ENCODE results near the gene TPD52L1.

The TPD52L1 gene

DNA sequence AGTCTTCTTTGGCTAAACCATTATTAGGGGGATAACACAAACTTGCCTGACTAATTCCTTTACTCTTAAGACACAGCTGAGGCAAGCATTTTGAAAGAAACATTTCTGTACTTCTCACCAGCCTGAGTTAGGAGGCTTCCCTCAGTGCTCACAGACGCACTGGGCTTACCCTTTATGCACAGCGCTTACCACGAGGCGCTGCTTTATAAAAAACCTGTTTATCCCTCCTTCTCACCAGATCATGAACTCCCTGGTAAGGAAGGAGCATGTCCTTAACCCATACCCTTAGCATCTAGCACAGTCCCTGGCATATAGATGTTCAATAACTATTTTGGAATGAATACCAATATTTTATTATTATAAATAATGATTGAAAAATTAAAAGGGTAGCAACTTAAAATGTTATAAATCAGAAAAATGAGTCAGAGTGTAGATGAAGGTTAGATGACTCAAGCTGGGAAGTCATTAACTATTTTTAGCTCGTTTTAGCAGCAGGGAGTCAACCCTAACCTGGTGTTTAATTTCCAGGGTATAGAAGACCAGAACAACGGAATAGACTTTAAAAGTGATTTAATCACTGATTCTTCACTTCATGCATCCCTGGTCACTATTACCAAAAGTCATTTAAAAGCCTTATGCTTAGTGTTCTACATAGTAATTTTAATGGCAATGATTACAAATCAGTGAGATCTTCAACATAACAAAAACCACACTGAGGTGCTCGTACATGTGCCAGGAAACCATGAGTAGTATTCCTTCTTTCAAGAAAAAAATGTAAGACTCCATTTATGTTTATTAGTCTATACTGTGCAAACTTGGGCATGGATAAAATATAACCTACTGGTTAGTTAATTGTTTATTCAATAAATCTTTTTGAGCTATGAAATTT, 4.1 kb upstream of the TPD52L1 start:
- Histone ChIP-seq H3K79me2 (ENCODE audit: control insufficient read depth, low read length) (no peaks in the 10 kb centered on the region), H3K9me2 (replicated peaks; ENCODE audit: control insufficient read depth, low read length) (no peaks in the 10 kb centered on the region), H3K27me3 (ENCODE audit: control insufficient read depth, low read length) (no peaks in the 10 kb centered on the region), H3F3A (ENCODE audit: control insufficient read depth, insufficient read depth) (no peaks in the 10 kb centered on the region), H3K4me2 (ENCODE audit: low read length) (no peak overlapping the region), H3K4me3 (ENCODE audit: low read length) (no peak overlapping the region), H3K27ac (ENCODE audit: low read depth, low read length) (no peak overlapping the region), H3K9me3 (ENCODE audit: control insufficient read depth, insufficient read depth, low read length) (no peaks in the 10 kb centered on the region), H3K36me3 (ENCODE audit: control insufficient read depth, low read length) (no peaks in the 10 kb centered on the region), H3K4me1 (ENCODE audit: control insufficient read depth, low read length) (no peaks in the 10 kb centered on the region), H4K20me1 (ENCODE audit: control insufficient read depth, insufficient read depth, low read depth, low read length) (no peaks in the 10 kb centered on the region)
- no peak for TF ChIP-seq EZH2phosphoT487 (IDR thresholded peaks at IDR 0.05; ENCODE audit: borderline replicate concordance, low read length)
- TF ChIP-seq, protein P1, sequence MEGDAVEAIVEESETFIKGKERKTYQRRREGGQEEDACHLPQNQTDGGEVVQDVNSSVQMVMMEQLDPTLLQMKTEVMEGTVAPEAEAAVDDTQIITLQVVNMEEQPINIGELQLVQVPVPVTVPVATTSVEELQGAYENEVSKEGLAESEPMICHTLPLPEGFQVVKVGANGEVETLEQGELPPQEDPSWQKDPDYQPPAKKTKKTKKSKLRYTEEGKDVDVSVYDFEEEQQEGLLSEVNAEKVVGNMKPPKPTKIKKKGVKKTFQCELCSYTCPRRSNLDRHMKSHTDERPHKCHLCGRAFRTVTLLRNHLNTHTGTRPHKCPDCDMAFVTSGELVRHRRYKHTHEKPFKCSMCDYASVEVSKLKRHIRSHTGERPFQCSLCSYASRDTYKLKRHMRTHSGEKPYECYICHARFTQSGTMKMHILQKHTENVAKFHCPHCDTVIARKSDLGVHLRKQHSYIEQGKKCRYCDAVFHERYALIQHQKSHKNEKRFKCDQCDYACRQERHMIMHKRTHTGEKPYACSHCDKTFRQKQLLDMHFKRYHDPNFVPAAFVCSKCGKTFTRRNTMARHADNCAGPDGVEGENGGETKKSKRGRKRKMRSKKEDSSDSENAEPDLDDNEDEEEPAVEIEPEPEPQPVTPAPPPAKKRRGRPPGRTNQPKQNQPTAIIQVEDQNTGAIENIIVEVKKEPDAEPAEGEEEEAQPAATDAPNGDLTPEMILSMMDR (IDR thresholded peaks at IDR 0.05; ENCODE audit: low read depth, low read length, poor library complexity, severe bottlenecking), result no peak

DNA sequence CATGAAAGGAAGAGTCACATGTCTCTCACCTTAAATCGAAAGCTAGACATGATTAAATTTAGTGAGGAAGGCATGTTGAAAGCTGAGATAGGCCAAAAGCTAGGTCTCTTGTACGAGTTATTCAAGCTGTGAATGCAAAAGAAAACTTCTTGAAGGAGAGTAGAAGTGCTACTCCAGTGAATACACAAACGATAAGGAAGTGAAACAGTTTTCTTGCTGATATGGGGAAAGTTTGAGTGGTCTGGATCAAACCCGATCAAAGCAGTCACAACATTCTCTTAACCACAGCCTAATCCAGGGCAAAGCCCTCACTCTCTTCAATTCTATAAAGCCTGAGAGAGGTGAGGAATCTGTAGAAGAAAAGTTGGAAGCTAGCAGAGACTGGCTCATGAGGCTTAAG, 1.9 kb upstream of the TPD52L1 start:
- Histone ChIP-seq H3K4me2 (ENCODE audit: low read length) (no peak overlapping the region), H4K20me1 (ENCODE audit: control insufficient read depth, insufficient read depth, low read depth, low read length) (no peaks in the 10 kb centered on the region), H3K9me3 (ENCODE audit: control insufficient read depth, insufficient read depth, low read length) (no peaks in the 10 kb centered on the region), H3K9me2 (replicated peaks; ENCODE audit: control insufficient read depth, low read length) (no peaks in the 10 kb centered on the region), H3K4me3 (ENCODE audit: low read length) (no peak overlapping the region), H3F3A (ENCODE audit: control insufficient read depth, insufficient read depth) (no peaks in the 10 kb centered on the region), H3K27ac (ENCODE audit: low read depth, low read length) (no peak overlapping the region), H3K36me3 (ENCODE audit: control insufficient read depth, low read length) (no peaks in the 10 kb centered on the region), H3K4me1 (ENCODE audit: control insufficient read depth, low read length) (no peaks in the 10 kb centered on the region), H3K27me3 (ENCODE audit: control insufficient read depth, low read length) (no peaks in the 10 kb centered on the region), H3K79me2 (ENCODE audit: control insufficient read depth, low read length) (no peaks in the 10 kb centered on the region)
- TF ChIP-seq, protein P1 (IDR thresholded peaks at IDR 0.05; ENCODE audit: low read depth, low read length, poor library complexity, severe bottlenecking), result no peak
- TF ChIP-seq EZH2phosphoT487 (IDR thresholded peaks at IDR 0.05; ENCODE audit: borderline replicate concordance, low read length), result no peak

DNA sequence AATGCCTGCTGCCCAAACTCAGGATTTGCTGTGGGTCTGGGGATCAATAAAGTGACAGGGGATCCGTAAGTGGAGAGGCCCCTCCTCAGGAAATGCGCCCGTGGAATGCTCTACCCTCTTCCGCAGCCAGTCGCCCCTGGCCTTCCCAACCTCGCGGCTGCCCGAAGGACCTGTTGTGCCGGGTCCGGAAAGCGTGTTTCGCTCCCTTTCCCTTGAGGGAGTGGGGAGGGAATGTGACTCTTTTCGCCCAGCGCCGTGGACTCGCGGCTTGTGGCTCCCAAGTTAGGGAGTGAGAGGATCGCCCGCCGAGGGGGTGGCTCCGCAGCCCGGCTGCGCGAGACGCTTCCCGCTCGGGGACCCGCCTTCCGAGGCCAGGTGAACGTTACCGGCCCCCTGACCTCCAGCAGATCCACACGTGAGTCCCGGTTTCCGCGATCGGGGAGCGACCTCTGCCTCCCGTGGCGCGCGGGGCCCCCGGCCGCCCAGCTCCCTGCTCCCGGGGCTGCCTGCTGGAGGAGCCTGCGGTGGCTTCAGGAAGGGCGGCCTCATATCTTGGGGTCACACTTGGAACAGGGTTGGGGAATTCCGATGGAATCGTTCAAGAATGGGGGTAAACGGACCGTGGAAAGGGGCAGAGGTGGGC, 666 bp downstream of the TPD52L1 start:
- no peaks in the 10 kb centered on the region for H3K36me3 ChIP-seq (ENCODE audit: control insufficient read depth, low read length)
- no peak overlapping the region for H3K4me3 ChIP-seq (ENCODE audit: low read length)
- no peaks in the 10 kb centered on the region for H3K27me3 ChIP-seq (ENCODE audit: control insufficient read depth, low read length)
- TF ChIP-seq EZH2phosphoT487 (IDR thresholded peaks at IDR 0.05; ENCODE audit: borderline replicate concordance, low read length), result no peak
- TF ChIP-seq, protein P1 (IDR thresholded peaks at IDR 0.05; ENCODE audit: low read depth, low read length, poor library complexity, severe bottlenecking), result no peak
- no peaks in the 10 kb centered on the region for H3K79me2 ChIP-seq (ENCODE audit: control insufficient read depth, low read length)
- no peak overlapping the region for H3K27ac ChIP-seq (ENCODE audit: low read depth, low read length)
- no peaks in the 10 kb centered on the region for H3K4me1 ChIP-seq (ENCODE audit: control insufficient read depth, low read length)
- no peaks in the 10 kb centered on the region for H3K9me2 ChIP-seq (replicated peaks; ENCODE audit: control insufficient read depth, low read length)
- H3K9me3 ChIP-seq (ENCODE audit: control insufficient read depth, insufficient read depth, low read length), result no peaks in the 10 kb centered on the region
- H3F3A ChIP-seq (ENCODE audit: control insufficient read depth, insufficient read depth), result no peaks in the 10 kb centered on the region
- H3K4me2 ChIP-seq (ENCODE audit: low read length), result no peak overlapping the region
- H4K20me1 ChIP-seq (ENCODE audit: control insufficient read depth, insufficient read depth, low read depth, low read length), result no peaks in the 10 kb centered on the region
